ENCODE results near the gene HTR1D. TPM values are rescaled to one million over a fixed set of nuclear protein-coding genes. Genes with fewer than 3 reads are reported as not detected.

HTR1D gene
- total and polyA plus RNA-seq, 3 donors from 2014 or later: 0.19 to 0.70 TPM; not detected in 1

DNA sequence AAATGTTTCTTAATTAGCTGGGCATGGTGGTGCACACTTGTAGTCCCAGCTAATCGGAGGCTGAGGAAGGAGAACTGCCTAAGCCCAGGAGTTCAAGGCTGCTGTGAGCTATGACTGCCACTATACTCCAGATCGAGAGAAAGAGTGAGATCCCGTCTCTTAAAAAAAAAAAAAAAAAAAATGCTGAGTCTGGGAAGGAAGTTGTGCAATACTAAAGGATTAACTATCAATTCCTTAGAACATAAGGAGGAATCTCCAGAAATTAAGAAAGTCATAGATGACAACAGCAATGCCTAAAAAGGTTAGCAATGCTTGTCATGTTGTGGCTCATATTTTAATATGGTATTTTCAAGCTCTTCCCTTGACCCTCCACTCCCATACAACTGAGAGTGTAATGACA is 53.9 kb downstream of the HTR1D start:
- Histone ChIP-seq H3K4me1 (peaks cover 9% of the 10 kb centered on the region), H3K9me3 (no peaks in the 10 kb centered on the region), H3K4me3 (no peak overlapping the region), H3K27ac (no peak overlapping the region), H3K36me3 (ENCODE audit: low read depth, missing control alignments) (no peaks in the 10 kb centered on the region), H3K27me3 (no peaks in the 10 kb centered on the region)
- TF ChIP-seq CTCF (IDR thresholded peaks at IDR 0.05): no peak
- TF ChIP-seq POLR2A (IDR thresholded peaks at IDR 0.05): no peak
- WGBS, 2 donors: 61 to 84% methylated on average over 3 of the region's 3 CpGs
- DNase-seq: no peak
- intact Hi-C loops (cut with DNase I; ENCODE audit: low total_unique reads): no loop called here

DNA sequence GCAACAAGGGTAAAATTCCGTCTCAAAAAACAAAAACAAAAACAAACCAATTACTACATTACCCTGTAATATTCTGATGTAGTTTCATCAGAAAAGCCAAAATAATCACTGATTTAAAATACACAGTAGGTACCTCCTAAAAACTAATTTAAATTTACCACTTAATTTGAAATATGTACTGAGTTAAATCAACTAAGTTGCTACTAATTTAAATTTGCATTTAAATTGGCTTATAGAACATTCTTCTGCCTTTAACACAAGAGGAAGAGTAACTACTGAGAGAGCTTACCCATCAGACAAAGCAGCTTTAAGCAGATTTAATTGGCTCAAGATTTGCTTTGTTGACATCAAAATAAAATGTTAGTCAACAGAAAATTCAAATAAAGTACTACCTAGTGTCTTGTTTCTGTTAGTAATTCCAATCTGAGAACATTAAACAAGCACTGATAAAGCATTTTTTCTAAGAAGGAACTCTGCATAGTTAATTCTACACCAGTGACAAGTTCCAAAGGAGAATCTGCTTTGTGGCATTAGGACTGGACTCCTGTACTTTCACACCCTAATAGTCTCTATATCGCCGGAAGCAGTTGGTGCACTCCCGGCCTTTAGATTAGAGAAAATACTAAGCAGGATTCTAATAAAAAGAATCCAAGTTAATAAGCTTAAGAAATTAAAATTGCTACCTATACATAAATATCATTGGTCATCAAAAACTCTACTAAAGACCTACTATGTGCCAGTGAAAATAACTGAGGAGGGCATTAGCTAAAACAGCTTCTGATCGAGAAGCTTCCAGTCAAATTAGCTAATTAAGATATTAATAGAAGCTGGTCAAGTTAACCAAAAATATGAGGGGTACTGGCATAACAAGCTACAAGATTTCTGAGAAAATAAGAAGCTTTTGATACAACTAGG is 57.1 kb downstream of the HTR1D start:
- no peaks in the 10 kb centered on the region for H3K9me3 ChIP-seq
- no peak overlapping the region for H3K27ac ChIP-seq
- H3K27me3 ChIP-seq: no peaks in the 10 kb centered on the region
- DNase-seq: no peak
- no peaks in the 10 kb centered on the region for H3K4me1 ChIP-seq
- TF ChIP-seq CTCF (IDR thresholded peaks at IDR 0.05): no peak
- TF ChIP-seq POLR2A (IDR thresholded peaks at IDR 0.05): no peak
- no peak overlapping the region for H3K4me3 ChIP-seq
- intact Hi-C loops (cut with DNase I; ENCODE audit: low total_unique reads): no loop called here
- WGBS, 2 donors: 86 to 90% methylated on average over 5 of the region's 5 CpGs
- no peaks in the 10 kb centered on the region for H3K36me3 ChIP-seq (ENCODE audit: low read depth, missing control alignments)

- TF ChIP-seq POLR2A (IDR thresholded peaks at IDR 0.05) (no peak), CTCF (IDR thresholded peaks at IDR 0.05) (no peak)
- Histone ChIP-seq H3K36me3 (ENCODE audit: low read depth, missing control alignments) (no peaks in the 10 kb centered on the region), H3K4me3 (no peak overlapping the region), H3K27ac (no peak overlapping the region), H3K27me3 (no peaks in the 10 kb centered on the region), H3K9me3 (no peaks in the 10 kb centered on the region), H3K4me1 (no peaks in the 10 kb centered on the region)
- DNase-seq: no peak
- 88 to 94% methylated on average over 4 of the region's 4 CpGs for WGBS, 2 donors
- intact Hi-C loops (cut with DNase I; ENCODE audit: low total_unique reads): no loop called here
Measured at GRCh38 chr1:23156940-23157339, 60.4 kb downstream of the HTR1D start.

- Histone ChIP-seq H3K27ac (no peak overlapping the region), H3K36me3 (ENCODE audit: low read depth, missing control alignments) (no peaks in the 10 kb centered on the region), H3K9me3 (no peaks in the 10 kb centered on the region), H3K27me3 (no peaks in the 10 kb centered on the region), H3K4me3 (no peak overlapping the region), H3K4me1 (peaks cover 5% of the 10 kb centered on the region)
- TF ChIP-seq CTCF (IDR thresholded peaks at IDR 0.05): no peak
- TF ChIP-seq POLR2A (IDR thresholded peaks at IDR 0.05): no peak
- intact Hi-C loops (cut with DNase I; ENCODE audit: low total_unique reads): no loop called here
- no peak for DNase-seq
- 47 to 75% methylated on average over 1 of the region's 1 CpG for WGBS, 2 donors
Measured at GRCh38 chr1:23152966-23153684, 64.2 kb downstream of the HTR1D start.

Measured in testis (tissue), 3 donors.